MCF 10A (cell line): ENCODE results near the gene PTTG1IP. TPM values are rescaled to one million over a fixed set of nuclear protein-coding genes. Genes with fewer than 3 reads are reported as not detected.

Source experiments
- BruUV-seq: library from RNA; stranded (reverse); fragments of 400-500 nt; replicated peaks from 2 replicates; lab custom pipeline; 2021; lab: Mats Ljungman, UMichigan
- CTCF ChIA-PET: fragments of 300-600 bp; sonication (Branson Sonifier 250); formaldehyde crosslinking; extraction: SDS; loops from one replicate; lab custom pipeline; 2021; ENCODE audit warnings: antibody characterized with exemption, inconsistent platforms; lab: Yijun Ruan, JAX
- POLR2A ChIA-PET: fragments of 300-600, 350-650 bp; sonication (Branson Sonifier 250); formaldehyde crosslinking; extraction: SDS; loops from one replicate; lab custom pipeline; 2020; ENCODE audit warnings: antibody characterized with exemption, inconsistent platforms; lab: Yijun Ruan, JAX
- DNase-seq: peaks from one replicate; pipeline ENCODE4 v3.0.0-alpha.2; 2018; ENCODE audit not compliant: unreplicated experiment
- H3K27ac Mint-ChIP-seq: one replicate; pipeline ENCODE4 v1.8.0; 2022; ENCODE audit warnings: mild to moderate bottlenecking, low read depth, mixed read lengths; ENCODE audit not compliant: unreplicated experiment
- H3K27me3 Mint-ChIP-seq: one replicate; pipeline ENCODE4 v1.8.0; 2022; ENCODE audit warnings: mixed read lengths; ENCODE audit not compliant: insufficient read depth, unreplicated experiment
- H3K36me3 Mint-ChIP-seq: one replicate; pipeline ENCODE4 v1.8.0; 2022; ENCODE audit warnings: mild to moderate bottlenecking, moderate library complexity, mixed read lengths; ENCODE audit not compliant: insufficient read depth, unreplicated experiment
- H3K4me1 Mint-ChIP-seq: one replicate; pipeline ENCODE4 v1.8.0; 2022; ENCODE audit warnings: mixed read lengths; ENCODE audit not compliant: insufficient read depth, unreplicated experiment
- H3K4me3 Mint-ChIP-seq: one replicate; pipeline ENCODE4 v1.8.0; 2022; ENCODE audit warnings: mild to moderate bottlenecking, moderate library complexity, mixed read lengths; ENCODE audit not compliant: unreplicated experiment
- H3K9me3 Mint-ChIP-seq: one replicate; pipeline ENCODE4 v1.8.0; 2022; ENCODE audit warnings: mixed read lengths; ENCODE audit not compliant: unreplicated experiment
- intact Hi-C: fragments of 100-400 bp; cut with micrococcal nuclease; formaldehyde crosslinking; loops from 2 replicates; pipeline ENCODE4 v1.14.1; 2022
- total RNA-seq: library from RNA; stranded (reverse); gene quantifications from 2 replicates; pipeline ENCODE4 v1.2.3, GENCODE V29; 2022
- TF ChIP-seq, protein P1 (sequence below): fragments of 200-600 bp; IDR thresholded peaks from one replicate; pipeline ENCODE4 v1.8.0; 2022; ENCODE audit warnings: antibody characterized with exemption, mild to moderate bottlenecking; ENCODE audit not compliant: unreplicated experiment

The PTTG1IP gene
- total RNA-seq, 1 experiment from 2014 or later, result 338 TPM

DNA sequence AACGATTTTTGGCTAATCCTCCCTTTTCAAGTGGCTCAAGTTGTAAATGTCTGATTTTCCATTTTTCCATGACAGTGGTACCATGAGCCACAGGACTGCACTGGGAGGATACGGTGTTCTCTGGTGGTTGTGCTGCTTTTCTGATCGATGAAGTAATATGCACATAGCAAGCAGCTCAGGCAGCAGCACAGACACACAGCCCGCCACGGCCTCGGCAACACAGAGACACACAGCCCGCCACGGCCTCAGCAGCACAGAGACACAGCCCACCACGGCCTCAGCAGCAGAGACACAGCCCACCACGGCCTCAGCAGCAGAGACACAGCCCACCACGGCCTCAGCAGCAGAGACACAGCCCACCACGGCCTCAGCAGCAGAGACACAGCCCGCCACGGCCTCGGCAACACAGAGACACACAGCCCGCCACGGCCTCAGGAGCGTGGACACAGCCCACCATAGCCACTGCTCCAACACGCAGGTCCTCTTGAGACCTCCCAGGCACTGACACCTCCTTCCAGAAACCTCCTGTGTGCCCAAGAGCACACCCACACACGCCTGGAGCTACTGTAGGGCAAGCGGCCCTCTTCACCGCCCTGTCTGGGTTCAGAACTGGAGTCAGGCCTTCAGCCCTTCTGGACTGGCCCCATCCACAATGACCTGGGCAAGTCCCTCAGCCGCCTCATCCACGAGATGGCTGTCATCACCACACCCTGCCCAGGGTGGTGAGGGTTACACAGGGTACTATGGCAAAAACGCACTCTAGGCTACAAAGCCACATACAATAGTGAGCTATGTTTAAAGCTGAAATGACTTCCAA lies 10.4 kb downstream of the PTTG1IP start:
- H3K4me1 Mint-ChIP-seq, result peaks cover 43% of the 10 kb centered on the region
- no TSS peak for BruUV-seq
- ChIA-PET POLR2A (no interaction called here), CTCF (interaction anchor here (0.7 kb wide), 1 partner anchor 237 kb away, joined by 3 read pairs; no protein-coding TSS in a partner anchor)
- no peak overlapping the region for H3K27ac Mint-ChIP-seq
- H3K9me3 Mint-ChIP-seq, result no peaks in the 10 kb centered on the region
- intact Hi-C loops, result no loop called here
- DNase-seq, result no peak
- TF ChIP-seq, protein P1, sequence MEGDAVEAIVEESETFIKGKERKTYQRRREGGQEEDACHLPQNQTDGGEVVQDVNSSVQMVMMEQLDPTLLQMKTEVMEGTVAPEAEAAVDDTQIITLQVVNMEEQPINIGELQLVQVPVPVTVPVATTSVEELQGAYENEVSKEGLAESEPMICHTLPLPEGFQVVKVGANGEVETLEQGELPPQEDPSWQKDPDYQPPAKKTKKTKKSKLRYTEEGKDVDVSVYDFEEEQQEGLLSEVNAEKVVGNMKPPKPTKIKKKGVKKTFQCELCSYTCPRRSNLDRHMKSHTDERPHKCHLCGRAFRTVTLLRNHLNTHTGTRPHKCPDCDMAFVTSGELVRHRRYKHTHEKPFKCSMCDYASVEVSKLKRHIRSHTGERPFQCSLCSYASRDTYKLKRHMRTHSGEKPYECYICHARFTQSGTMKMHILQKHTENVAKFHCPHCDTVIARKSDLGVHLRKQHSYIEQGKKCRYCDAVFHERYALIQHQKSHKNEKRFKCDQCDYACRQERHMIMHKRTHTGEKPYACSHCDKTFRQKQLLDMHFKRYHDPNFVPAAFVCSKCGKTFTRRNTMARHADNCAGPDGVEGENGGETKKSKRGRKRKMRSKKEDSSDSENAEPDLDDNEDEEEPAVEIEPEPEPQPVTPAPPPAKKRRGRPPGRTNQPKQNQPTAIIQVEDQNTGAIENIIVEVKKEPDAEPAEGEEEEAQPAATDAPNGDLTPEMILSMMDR, result no peak
- no peaks in the 10 kb centered on the region for H3K27me3 Mint-ChIP-seq
- no peak overlapping the region for H3K4me3 Mint-ChIP-seq
- H3K36me3 Mint-ChIP-seq, result peaks cover 79% of the 10 kb centered on the region

DNA sequence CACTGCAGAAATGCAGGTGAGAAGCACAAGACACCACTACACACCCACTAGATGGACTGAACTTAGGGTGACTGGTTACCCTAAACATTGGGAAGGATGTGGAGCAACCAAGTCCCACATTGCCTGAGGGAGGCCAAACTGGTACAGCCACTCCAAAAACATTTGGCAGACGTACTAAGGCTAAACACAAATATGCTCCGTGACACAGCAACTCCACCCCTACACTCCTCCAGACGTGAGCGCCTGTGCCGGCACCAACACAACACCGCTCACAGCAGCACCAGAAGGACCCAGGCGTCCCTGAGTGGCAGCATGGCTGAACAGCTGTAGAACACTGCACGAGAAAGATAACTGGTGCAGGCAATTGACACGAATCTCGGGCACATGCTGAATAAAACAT lies 14.7 kb downstream of the PTTG1IP start:
- Mint-ChIP-seq H3K4me1 (peaks cover 24% of the 10 kb centered on the region), H3K36me3 (peaks cover 97% of the 10 kb centered on the region), H3K27me3 (no peaks in the 10 kb centered on the region), H3K9me3 (no peaks in the 10 kb centered on the region), H3K27ac (no peak overlapping the region), H3K4me3 (peak overlapping the region; percentile 35)
- intact Hi-C loops, result no loop called here
- CTCF ChIA-PET, result no interaction called here
- TF ChIP-seq, protein P1, result no peak
- BruUV-seq, result no TSS peak
- DNase-seq, result no peak
- POLR2A ChIA-PET, result interaction anchor here (0.6 to 1.4 kb wide), 3 partner anchors 11 to 720 kb away, joined by 3 to 6 read pairs (median 4); no protein-coding TSS in a partner anchor

DNA sequence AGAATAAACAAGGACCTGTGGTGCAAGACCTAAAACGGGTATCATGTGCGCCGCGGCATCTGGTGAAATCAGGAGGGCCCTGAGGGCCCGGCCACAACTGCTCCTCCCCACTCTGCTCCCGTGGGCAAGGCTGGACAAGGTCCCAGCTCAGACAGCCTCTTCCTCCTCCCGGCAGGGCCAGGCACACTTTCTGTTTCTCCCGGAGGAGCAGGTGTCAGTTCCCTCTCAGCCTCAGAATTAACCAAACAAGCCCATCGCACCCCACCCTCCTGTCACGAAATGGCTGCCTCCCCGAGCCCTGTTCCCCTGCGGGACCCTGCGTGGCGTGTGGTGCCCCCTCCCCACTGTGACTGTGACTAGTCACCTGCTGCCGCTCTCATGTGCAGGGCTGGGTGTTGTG lies 15.2 kb downstream of the PTTG1IP start:
- Mint-ChIP-seq H3K36me3 (peaks cover 97% of the 10 kb centered on the region), H3K4me3 (peak overlapping the region; percentile 35), H3K9me3 (no peaks in the 10 kb centered on the region), H3K4me1 (peaks cover 24% of the 10 kb centered on the region), H3K27ac (no peak overlapping the region), H3K27me3 (no peaks in the 10 kb centered on the region)
- no TSS peak for BruUV-seq
- TF ChIP-seq, protein P1, result no peak
- ChIA-PET CTCF (interaction anchor here (1.2 kb wide), 1 partner anchor 11 kb away, joined by 4 read pairs; no protein-coding TSS in a partner anchor), POLR2A (interaction anchor here (1.1 to 1.4 kb wide), 4 partner anchors 11 to 57 kb away, joined by 4 to 6 read pairs (median 5); no protein-coding TSS in a partner anchor)
- intact Hi-C loops, result no loop called here
- no peak for DNase-seq

DNA sequence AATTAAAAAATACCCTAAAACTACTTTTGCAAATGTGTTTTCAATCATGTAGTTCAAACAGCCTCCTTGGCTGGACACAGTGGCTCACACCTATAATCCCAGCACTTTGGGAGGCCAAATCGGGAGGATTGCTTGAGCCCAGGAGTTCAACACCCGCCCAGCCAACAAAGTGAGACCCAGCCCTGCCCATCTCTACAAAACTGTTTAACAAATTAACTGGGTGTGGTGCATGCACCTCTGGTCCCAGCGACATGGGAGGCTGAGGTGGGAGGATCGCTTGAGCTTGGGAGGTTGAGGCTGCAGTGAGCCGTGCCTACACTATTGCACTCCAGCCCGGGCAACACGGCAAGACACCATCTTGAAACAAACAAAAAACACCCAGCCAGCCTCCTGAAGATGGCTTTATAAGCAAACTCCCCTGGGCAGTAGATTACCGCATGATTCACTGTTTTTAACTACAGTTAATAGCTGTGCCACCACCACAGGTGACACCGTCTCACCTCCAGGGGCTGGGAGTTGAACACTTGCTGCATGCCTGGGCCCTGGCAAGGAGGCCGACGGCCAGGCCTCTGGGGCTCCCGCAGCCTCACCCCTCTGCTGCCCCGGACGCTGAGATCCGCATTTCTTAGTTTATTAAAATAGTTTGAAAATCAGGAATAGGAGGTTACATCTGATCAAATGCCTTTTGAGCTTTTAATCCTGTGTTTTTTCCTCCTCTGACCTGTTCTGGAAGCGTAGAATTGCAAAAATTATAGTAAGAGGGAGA lies 16.2 kb downstream of the PTTG1IP start:
- H3K4me1 Mint-ChIP-seq, result peaks cover 24% of the 10 kb centered on the region
- peaks cover 98% of the 10 kb centered on the region for H3K36me3 Mint-ChIP-seq
- no peak overlapping the region for H3K27ac Mint-ChIP-seq
- ChIA-PET POLR2A (interaction anchor here (1.1 to 1.4 kb wide), 4 partner anchors 11 to 56 kb away, joined by 4 to 6 read pairs (median 5); no protein-coding TSS in a partner anchor), CTCF (interaction anchor here (0.9 to 1.2 kb wide), 2 partner anchors 10 kb away, joined by 3 to 4 read pairs; no protein-coding TSS in a partner anchor)
- no peak overlapping the region for H3K4me3 Mint-ChIP-seq
- intact Hi-C loops, result no loop called here
- DNase-seq, result no peak
- no peaks in the 10 kb centered on the region for H3K27me3 Mint-ChIP-seq
- H3K9me3 Mint-ChIP-seq, result no peaks in the 10 kb centered on the region
- TF ChIP-seq, protein P1, result no peak
- BruUV-seq, result no TSS peak
